Transverse colon (tissue), 4 donors: Measurements from ENCODE around the gene FUZ. TPM values are rescaled to one million over a fixed set of nuclear protein-coding genes. Genes with fewer than 3 reads are reported as not detected.

Source experiments
- DNase-seq: peaks from one replicate; pipeline ENCODE4 v3.0.0-alpha.2; 2019
- H3K27ac ChIP-seq, 4 donors: fragments of 200-600 bp; sonication (generic); 2 replicates each; pipeline ENCODE4 v1.5.1; 2016 to 2018; ENCODE audit warnings: inconsistent platforms in 4 of 4
- H3K27me3 ChIP-seq: fragments of 200-600 bp; sonication (generic); 2 replicates; pipeline ENCODE4 v1.5.1; 2017; ENCODE audit warnings: inconsistent platforms
- H3K36me3 ChIP-seq, 4 donors: fragments of 200-600 bp; sonication (generic); 2 replicates each; pipeline ENCODE4 v1.5.1; 2017 to 2019; ENCODE audit warnings: inconsistent platforms in 4 of 4
- H3K4me1 ChIP-seq, 4 donors: fragments of 200-600 bp; sonication (generic); 2 replicates each; pipeline ENCODE4 v1.5.1; 2017 to 2020; ENCODE audit warnings: inconsistent platforms in 4 of 4
- H3K4me3 ChIP-seq, 4 donors: fragments of 200-600 bp; sonication (generic); 1 replicate in 1 of 4; 2 replicates in 3 of 4; pipeline versions ENCODE4 v1.5.1 to v1.6.1; 2017 to 2019; ENCODE audit warnings: inconsistent platforms in 4 of 4
- H3K9me3 ChIP-seq, 2 donors: fragments of 200-600 bp; sonication (generic); 2 replicates each; pipeline ENCODE4 v1.5.1; 2017 to 2019; ENCODE audit warnings: inconsistent platforms in 2 of 2
- EP300 ChIP-seq: sonication (generic); formaldehyde crosslinking; IDR thresholded peaks from one replicate; pipeline ENCODE4 v1.6.1; 2017; ENCODE audit warnings: antibody characterized with exemption, low read depth
- POLR2A ChIP-seq: fragments of 450-650 bp; IDR thresholded peaks from one replicate; pipeline ENCODE4 v1.6.1; 2016; ENCODE audit warnings: antibody characterized with exemption, mild to moderate bottlenecking, moderate library complexity
- POLR2AphosphoS5 ChIP-seq, 3 donors: sonication (generic); formaldehyde crosslinking; IDR thresholded peaks; one replicate each; pipeline ENCODE4 v1.6.1; 2016; ENCODE audit warnings: antibody characterized with exemption in 3 of 3
- WGBS, 2 donors: methylation state at CpG; one replicate each; pipeline ENCODE4 v1.1.5; 2018; ENCODE audit warnings: low coverage in 1 of 2; 5-methylcytosine and 5-hydroxymethylcytosine counted together
- in situ Hi-C, 4 donors: fragments of 200-750 bp; cut with MboI; loops; one replicate each; pipeline versions ENCODE4 v1.15.0 to v1.15.1; 2017; ENCODE audit warnings: low sequenced_read_pairs in 3 of 4, low pct_ligation_motif_present in 1 of 4, low pct_unique_long_range_greater_than_20kb in 1 of 4
- intact Hi-C: fragments of 100-400 bp; cut with DNase I; formaldehyde crosslinking; loops from one replicate; pipeline ENCODE4 v1.15.1; 2023; ENCODE audit warnings: low total_unique reads
- total RNA-seq, 4 donors: library from RNA; depleted of rRNA; stranded (reverse); fragments of >200 nt; gene quantifications; one replicate each; pipeline ENCODE4 v1.1.0, GENCODE V29; 2016
- TF ChIP-seq, protein P1 (sequence below), 5 experiments: fragments of 200-600 bp in 3 of 5; fragments of 450-650 bp in 2 of 5; sonication (generic) in 3 of 5; IDR thresholded peaks; 1 replicate in 2 of 5; 2 replicates in 3 of 5; pipeline ENCODE4 v1.5.1; 2016 to 2017; ENCODE audit warnings: antibody characterized with exemption in 5 of 5, inconsistent platforms in 3 of 5, mild to moderate bottlenecking in 2 of 5, moderate library complexity in 1 of 5

The FUZ gene
- total RNA-seq, 4 donors from 2014 or later: 10.2 to 20.1 (median 13.1) TPM

DNA sequence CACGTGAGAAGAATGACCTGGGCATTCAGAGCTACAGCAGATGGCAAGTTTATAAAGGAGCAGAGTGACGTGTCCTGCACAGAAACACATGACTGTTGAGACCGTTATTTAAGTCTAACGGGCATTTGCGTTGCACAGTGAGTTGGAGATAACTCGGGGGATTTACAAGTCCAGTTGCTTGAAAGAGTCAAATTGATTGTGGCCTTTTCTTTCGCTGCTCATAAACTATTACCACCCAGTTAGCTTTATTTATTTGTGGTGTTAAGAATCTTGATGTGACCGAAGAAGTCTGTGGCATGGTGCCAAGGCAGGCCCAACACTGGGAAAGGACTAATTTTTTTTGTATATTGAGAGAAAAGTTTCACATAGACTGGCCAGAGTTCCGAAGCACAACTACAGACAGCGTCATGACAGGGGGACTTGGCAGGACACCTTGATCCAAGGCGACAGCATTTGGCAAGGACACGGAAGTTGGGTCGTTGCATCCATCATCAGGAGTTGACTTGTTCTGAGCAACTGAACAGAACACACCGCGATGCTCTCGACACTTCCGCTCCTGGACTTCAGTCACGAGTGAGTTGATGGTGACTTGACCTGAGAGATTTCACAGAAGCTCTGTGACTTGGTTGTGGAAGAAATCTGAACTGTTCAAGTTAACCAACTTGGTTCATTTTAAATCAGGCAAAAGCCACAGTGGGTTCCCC lies 25.9 kb upstream of the FUZ start:
- intact Hi-C loops: no loop called here
- DNase-seq: no peak
- Histone ChIP-seq H3K4me1 (no peaks in the 10 kb centered on the region), H3K4me3 (no peak overlapping the region), H3K27me3 (no peaks in the 10 kb centered on the region), H3K9me3 (no peaks in the 10 kb centered on the region), H3K27ac (peak overlapping the region in 2 of 4 donors; percentile 24 to 43), H3K36me3 (peaks cover 0 to 13% (median 3%) of the 10 kb centered on the region in 4 donors)
- in situ Hi-C loops: no loop called here
- TF ChIP-seq POLR2A (no peak), POLR2AphosphoS5 (IDR thresholded peaks at IDR 0.05) (no peak), EP300 (no peak)
- WGBS, 2 donors: 84 to 90% methylated on average over 8 to 18 of the region's 18 CpGs

DNA sequence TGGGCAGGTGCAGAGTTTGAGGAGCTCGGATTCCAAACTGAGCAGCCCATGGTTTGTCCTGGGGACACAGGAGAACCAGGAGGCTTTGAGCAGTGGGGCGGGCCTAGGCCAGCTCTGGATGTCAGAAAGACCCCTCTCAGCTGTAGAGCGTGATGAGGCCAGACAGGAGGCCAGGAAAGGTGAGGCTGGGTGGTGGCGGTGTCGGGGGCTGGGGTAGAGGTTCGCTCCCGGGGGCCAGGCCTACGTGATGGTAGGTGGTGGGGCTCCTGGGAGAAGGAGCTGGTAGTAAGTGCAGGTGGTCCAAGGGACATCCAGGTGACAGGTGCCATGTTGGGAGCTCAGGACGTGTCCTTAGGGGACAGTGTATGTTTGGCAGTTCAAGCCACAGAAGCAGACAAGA lies 24.3 kb upstream of the FUZ start:
- 96% methylated on average over 9 of the region's 9 CpGs; no CpG with 5 or more reads in 1 of the 2 donors for WGBS, 2 donors
- DNase-seq: no peak
- Histone ChIP-seq H3K4me3 (no peak overlapping the region), H3K27ac (no peak overlapping the region), H3K36me3 (peaks cover 0 to 18% (median 7%) of the 10 kb centered on the region in 4 donors), H3K4me1 (no peaks in the 10 kb centered on the region), H3K27me3 (no peaks in the 10 kb centered on the region), H3K9me3 (no peaks in the 10 kb centered on the region)
- TF ChIP-seq POLR2A (no peak), EP300 (no peak), POLR2AphosphoS5 (IDR thresholded peaks at IDR 0.05) (no peak)
- TF ChIP-seq, protein P1, sequence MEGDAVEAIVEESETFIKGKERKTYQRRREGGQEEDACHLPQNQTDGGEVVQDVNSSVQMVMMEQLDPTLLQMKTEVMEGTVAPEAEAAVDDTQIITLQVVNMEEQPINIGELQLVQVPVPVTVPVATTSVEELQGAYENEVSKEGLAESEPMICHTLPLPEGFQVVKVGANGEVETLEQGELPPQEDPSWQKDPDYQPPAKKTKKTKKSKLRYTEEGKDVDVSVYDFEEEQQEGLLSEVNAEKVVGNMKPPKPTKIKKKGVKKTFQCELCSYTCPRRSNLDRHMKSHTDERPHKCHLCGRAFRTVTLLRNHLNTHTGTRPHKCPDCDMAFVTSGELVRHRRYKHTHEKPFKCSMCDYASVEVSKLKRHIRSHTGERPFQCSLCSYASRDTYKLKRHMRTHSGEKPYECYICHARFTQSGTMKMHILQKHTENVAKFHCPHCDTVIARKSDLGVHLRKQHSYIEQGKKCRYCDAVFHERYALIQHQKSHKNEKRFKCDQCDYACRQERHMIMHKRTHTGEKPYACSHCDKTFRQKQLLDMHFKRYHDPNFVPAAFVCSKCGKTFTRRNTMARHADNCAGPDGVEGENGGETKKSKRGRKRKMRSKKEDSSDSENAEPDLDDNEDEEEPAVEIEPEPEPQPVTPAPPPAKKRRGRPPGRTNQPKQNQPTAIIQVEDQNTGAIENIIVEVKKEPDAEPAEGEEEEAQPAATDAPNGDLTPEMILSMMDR (IDR thresholded peaks at IDR 0.05): no peak
- intact Hi-C loops (no loop called here), in situ Hi-C loops (no loop called here)

DNA sequence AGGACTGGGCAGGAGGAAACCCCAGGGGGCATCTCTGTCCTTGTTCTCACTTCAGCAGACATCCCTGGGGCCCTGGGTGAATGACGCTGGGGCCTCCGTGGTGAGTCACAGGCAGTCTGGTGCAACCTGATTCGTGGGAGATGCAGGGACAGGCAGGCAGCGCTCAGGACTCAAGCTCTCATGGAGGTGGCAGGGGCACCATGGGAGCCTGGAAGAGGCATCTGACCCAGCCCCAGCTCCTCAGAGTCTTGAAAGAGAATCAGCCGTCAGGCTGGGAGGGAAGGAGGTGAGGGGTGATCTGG lies 23.9 kb upstream of the FUZ start:
- in situ Hi-C loops: no loop called here
- no peak for DNase-seq
- TF ChIP-seq POLR2A (no peak), EP300 (no peak), POLR2AphosphoS5 (IDR thresholded peaks at IDR 0.05) (no peak)
- TF ChIP-seq, protein P1 (IDR thresholded peaks at IDR 0.05): no peak
- Histone ChIP-seq H3K4me3 (no peak overlapping the region), H3K9me3 (no peaks in the 10 kb centered on the region), H3K4me1 (no peaks in the 10 kb centered on the region), H3K27ac (no peak overlapping the region), H3K36me3 (peaks cover 0 to 23% (median 7%) of the 10 kb centered on the region in 4 donors), H3K27me3 (no peaks in the 10 kb centered on the region)
- intact Hi-C loops: no loop called here
- 96 to 100% methylated on average over 1 to 5 of the region's 5 CpGs for WGBS, 2 donors

DNA sequence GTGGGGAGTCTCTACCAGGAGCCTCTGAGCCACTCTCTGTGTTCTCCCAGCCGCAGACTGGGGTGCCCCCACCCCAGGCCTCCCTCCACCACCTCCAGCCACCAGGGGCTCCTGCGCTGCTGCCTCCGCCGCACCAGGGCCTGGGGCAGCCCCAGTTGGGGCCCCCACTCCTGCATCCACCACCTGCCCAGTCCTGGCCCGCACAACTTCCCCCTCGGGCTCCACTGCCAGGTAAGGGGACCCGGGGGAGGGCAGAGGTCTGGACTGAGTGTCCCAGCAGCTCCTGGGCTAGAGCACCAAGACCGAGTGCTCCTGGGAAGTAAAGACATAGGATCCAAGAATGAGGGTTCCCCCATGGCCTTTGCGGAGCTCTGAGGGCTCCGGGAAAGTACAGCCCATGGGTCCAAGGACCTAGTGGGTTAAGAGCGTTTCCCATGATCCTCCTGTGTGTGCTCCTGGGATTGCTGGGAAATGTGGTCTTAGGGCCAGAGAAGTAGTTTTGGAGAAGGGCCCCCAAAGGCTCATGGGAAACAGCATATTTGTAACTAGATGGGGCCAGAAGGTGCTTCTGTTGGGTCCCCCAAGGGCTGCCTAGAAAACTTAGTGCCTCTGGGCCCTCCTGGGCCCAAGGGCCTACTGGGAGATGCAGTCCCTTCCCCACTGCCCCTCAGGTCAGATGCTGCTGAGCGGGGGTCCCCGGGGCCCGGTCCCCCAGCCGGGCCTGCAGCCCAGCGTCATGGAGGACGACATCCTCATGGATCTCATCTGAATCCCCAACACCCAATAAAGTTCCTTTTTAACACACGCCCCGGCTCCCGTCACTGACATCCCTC lies 23.3 kb upstream of the FUZ start:
- Histone ChIP-seq H3K9me3 (no peaks in the 10 kb centered on the region), H3K36me3 (peaks cover 0 to 28% (median 9%) of the 10 kb centered on the region in 4 donors), H3K4me1 (no peaks in the 10 kb centered on the region), H3K27ac (no peak overlapping the region), H3K27me3 (no peaks in the 10 kb centered on the region), H3K4me3 (no peak overlapping the region)
- DNase-seq: no peak
- in situ Hi-C loops (no loop called here), intact Hi-C loops (no loop called here)
- 95 to 98% methylated on average over 4 to 16 of the region's 20 CpGs for WGBS, 2 donors
- TF ChIP-seq, protein P1 (IDR thresholded peaks at IDR 0.05): no peak
- TF ChIP-seq POLR2AphosphoS5 (IDR thresholded peaks at IDR 0.05) (no peak), EP300 (no peak), POLR2A (no peak)
